CD4-positive, alpha-beta T cell treated with Interferon alpha-2 for 1 hour (primary cell): ENCODE results near the gene AMH.
A peak's percentile ranks its signal among the peaks of the same experiment; 100 is the strongest.

Experiments
- DNase-seq, 2 donors: peaks; one replicate each; pipeline ENCODE4 v3.0.0-alpha.2; 2020 to 2022

Gene AMH

GRCh38 chr19:2288818-2289713 is 39.9 kb downstream of the AMH start:
- no peak for DNase-seq

- DNase-seq, result peak; percentile 60 to 67
Measured at GRCh38 chr19:2289714-2290435, 40.8 kb downstream of the AMH start.

- no peak for DNase-seq
Measured at GRCh38 chr19:2290441-2291184, 41.5 kb downstream of the AMH start.

- DNase-seq, result no peak
Measured at GRCh38 chr19:2291185-2291751, 42.1 kb downstream of the AMH start.

- DNase-seq, result no peak
Measured at GRCh38 chr19:2294687-2295335, 45.7 kb downstream of the AMH start.

GRCh38 chr19:2296141-2296540 is 47.0 kb downstream of the AMH start:
- no peak for DNase-seq

- no peak for DNase-seq
Measured at GRCh38 chr19:2300533-2300932, 51.4 kb downstream of the AMH start.
